Measurements from ENCODE around the gene SETD4. TPM values are rescaled to one million over a fixed set of nuclear protein-coding genes. Genes with fewer than 3 reads are reported as not detected.

SETD4 gene
- total RNA-seq, 1 donor, result 15.9 TPM

GRCh38 chr21:36073181-36073580 lies 12.9 kb upstream of the SETD4 start:
- TF ChIP-seq CTCF (IDR thresholded peaks at IDR 0.05; ENCODE audit: extremely low read depth, low read depth, low read length), result no peak
- peaks cover 8% of the 10 kb centered on the region for H4K20me1 ChIP-seq (ENCODE audit: insufficient read depth, low read length)
- H3K27me3 ChIP-seq (ENCODE audit: insufficient read depth, low read length), result no peaks in the 10 kb centered on the region
- H3K4me3 ChIP-seq (ENCODE audit: insufficient read depth, low read length), result no peak overlapping the region
- no peak overlapping the region for H2AFZ ChIP-seq (ENCODE audit: low read length)
- H3K27ac ChIP-seq (ENCODE audit: low read depth, low read length), result no peak overlapping the region
- peak overlapping the region; percentile 21 for H3K4me2 ChIP-seq (ENCODE audit: insufficient read depth, low read length)
- no peak for DNase-seq (ENCODE audit: insufficient read length, low spot score, missing footprints)
- H3K36me3 ChIP-seq (ENCODE audit: insufficient read depth, low read length), result peaks cover 22% of the 10 kb centered on the region
- no peaks in the 10 kb centered on the region for H3K9me3 ChIP-seq (ENCODE audit: low read depth, low read length)
- H3K4me1 ChIP-seq (ENCODE audit: insufficient read depth, low read length), result peaks cover 17% of the 10 kb centered on the region
- peaks cover 20% of the 10 kb centered on the region for H3K79me2 ChIP-seq (ENCODE audit: insufficient read depth, low read length)

- Histone ChIP-seq H3K36me3 (ENCODE audit: insufficient read depth, low read length) (peaks cover 22% of the 10 kb centered on the region), H3K4me3 (ENCODE audit: insufficient read depth, low read length) (no peak overlapping the region), H4K20me1 (ENCODE audit: insufficient read depth, low read length) (peaks cover 8% of the 10 kb centered on the region), H3K9me3 (ENCODE audit: low read depth, low read length) (no peaks in the 10 kb centered on the region), H2AFZ (ENCODE audit: low read length) (no peak overlapping the region), H3K27me3 (ENCODE audit: insufficient read depth, low read length) (no peaks in the 10 kb centered on the region), H3K27ac (ENCODE audit: low read depth, low read length) (no peak overlapping the region), H3K4me1 (ENCODE audit: insufficient read depth, low read length) (peaks cover 17% of the 10 kb centered on the region), H3K4me2 (ENCODE audit: insufficient read depth, low read length) (no peak overlapping the region), H3K79me2 (ENCODE audit: insufficient read depth, low read length) (peaks cover 20% of the 10 kb centered on the region)
- no peak for TF ChIP-seq CTCF (IDR thresholded peaks at IDR 0.05; ENCODE audit: extremely low read depth, low read depth, low read length)
- no peak for DNase-seq (ENCODE audit: insufficient read length, low spot score, missing footprints)
Observed at GRCh38 chr21:36072453-36073162, 12.3 kb upstream of the SETD4 start.

- Histone ChIP-seq H4K20me1 (ENCODE audit: insufficient read depth, low read length) (peaks cover 8% of the 10 kb centered on the region), H3K27ac (ENCODE audit: low read depth, low read length) (no peak overlapping the region), H3K4me3 (ENCODE audit: insufficient read depth, low read length) (peak overlapping the region; percentile 14), H3K4me1 (ENCODE audit: insufficient read depth, low read length) (peaks cover 17% of the 10 kb centered on the region), H3K4me2 (ENCODE audit: insufficient read depth, low read length) (peak overlapping the region; percentile 95), H3K79me2 (ENCODE audit: insufficient read depth, low read length) (peaks cover 20% of the 10 kb centered on the region), H3K9me3 (ENCODE audit: low read depth, low read length) (no peaks in the 10 kb centered on the region), H3K27me3 (ENCODE audit: insufficient read depth, low read length) (no peaks in the 10 kb centered on the region), H2AFZ (ENCODE audit: low read length) (no peak overlapping the region), H3K36me3 (ENCODE audit: insufficient read depth, low read length) (peaks cover 22% of the 10 kb centered on the region)
- DNase-seq (ENCODE audit: insufficient read length, low spot score, missing footprints), result no peak
- no peak for TF ChIP-seq CTCF (IDR thresholded peaks at IDR 0.05; ENCODE audit: extremely low read depth, low read depth, low read length)
Observed at GRCh38 chr21:36070999-36071398, 10.7 kb upstream of the SETD4 start.

- peaks cover 22% of the 10 kb centered on the region for H3K36me3 ChIP-seq (ENCODE audit: insufficient read depth, low read length)
Observed at GRCh38 chr21:36069713-36070583, 9.6 kb upstream of the SETD4 start, which contains the start of gene CBR1. CBR1 (plus strand) TSS chr21:36070024; CDS start chr21:36070116, 92 bp downstream.

More at GRCh38 chr21:36069713-36070583, 9.6 kb upstream of the SETD4 start, which contains the start of gene CBR1:
- peak within 1 kb of the TSS; percentile 95 for H2AFZ ChIP-seq (ENCODE audit: low read length)
- peak within 1 kb of the TSS; percentile 95 for H3K4me2 ChIP-seq (ENCODE audit: insufficient read depth, low read length)
- H3K4me3 ChIP-seq (ENCODE audit: insufficient read depth, low read length), result peak within 1 kb of the TSS; percentile 86
- H3K27ac ChIP-seq (ENCODE audit: low read depth, low read length), result peak within 1 kb of the TSS; percentile 84
- peaks cover 8% of the 10 kb centered on the region for H4K20me1 ChIP-seq (ENCODE audit: insufficient read depth, low read length)
- TF ChIP-seq CTCF (IDR thresholded peaks at IDR 0.05; ENCODE audit: extremely low read depth, low read depth, low read length), result no peak
- H3K27me3 ChIP-seq (ENCODE audit: insufficient read depth, low read length), result no peaks in the 10 kb centered on the region
- DNase-seq (ENCODE audit: insufficient read length, low spot score, missing footprints), result peak; percentile 95
- H3K9me3 ChIP-seq (ENCODE audit: low read depth, low read length), result no peaks in the 10 kb centered on the region
- H3K4me1 ChIP-seq (ENCODE audit: insufficient read depth, low read length), result peaks cover 25% of the 10 kb centered on the region
- peaks cover 20% of the 10 kb centered on the region for H3K79me2 ChIP-seq (ENCODE audit: insufficient read depth, low read length)

All from osteoblast (primary cell).